GM18873 (cell line): ENCODE results near the gene TOM1L2.
"Not testable (repeated sequence)": the region's sequence is repeated elsewhere in the genome, so short reads cannot be mapped to it uniquely, and the experiment has no call there.

Experiments used
- ATAC-seq: cut with Tn5 transposase; IDR thresholded peaks from one replicate; pipeline ENCODE4 v1.9.1; 2021; ENCODE audit warnings: mild to moderate bottlenecking, moderate library complexity, moderate number of reproducible peaks; ENCODE audit not compliant: unreplicated experiment, low FRiP score

Gene TOM1L2

GRCh38 chr17:17975436-17975835, 3.2 kb upstream of the TOM1L2 start:
- ATAC-seq: no peak

DNA sequence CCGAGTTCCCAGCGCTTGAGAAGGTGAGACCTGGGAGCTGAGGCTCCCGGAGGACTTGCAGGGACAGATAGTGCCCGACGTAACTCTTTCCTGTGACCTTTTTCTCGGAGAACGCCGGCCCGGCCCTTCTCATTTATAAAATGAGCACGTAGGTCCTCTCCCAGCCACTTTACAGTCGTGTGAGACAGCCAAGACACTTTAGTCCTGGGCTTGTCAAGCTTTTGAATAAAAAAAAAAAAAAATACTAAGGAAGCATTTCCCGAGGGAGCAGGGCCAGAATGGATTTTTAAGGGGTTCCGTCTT, 703 bp upstream of the TOM1L2 start:
- ATAC-seq: no peak

GRCh38 chr17:17971431-17972125, 622 bp downstream of the TOM1L2 start:
- ATAC-seq: no peak

GRCh38 chr17:17970699-17971430, 1.3 kb downstream of the TOM1L2 start:
- no peak for ATAC-seq

DNA sequence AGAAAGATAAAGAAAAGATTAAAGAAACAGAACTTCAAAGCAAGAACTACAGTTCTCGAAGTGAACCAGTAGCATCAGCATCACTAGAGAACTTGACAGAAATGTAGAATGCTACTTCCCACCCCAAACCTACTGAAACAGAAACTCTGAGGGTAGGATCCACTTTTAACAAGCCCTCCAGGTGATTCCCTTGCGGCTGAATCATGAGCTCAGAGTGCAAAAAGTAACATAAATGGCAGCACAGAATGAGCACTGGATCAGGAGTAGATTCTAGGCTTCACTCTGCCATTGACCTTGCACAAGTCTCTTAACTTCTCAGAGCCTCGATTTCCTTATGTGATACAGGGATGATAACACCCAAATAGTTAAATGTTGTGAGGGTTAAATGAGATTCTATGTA, 5.8 kb downstream of the TOM1L2 start:
- no peak for ATAC-seq

DNA sequence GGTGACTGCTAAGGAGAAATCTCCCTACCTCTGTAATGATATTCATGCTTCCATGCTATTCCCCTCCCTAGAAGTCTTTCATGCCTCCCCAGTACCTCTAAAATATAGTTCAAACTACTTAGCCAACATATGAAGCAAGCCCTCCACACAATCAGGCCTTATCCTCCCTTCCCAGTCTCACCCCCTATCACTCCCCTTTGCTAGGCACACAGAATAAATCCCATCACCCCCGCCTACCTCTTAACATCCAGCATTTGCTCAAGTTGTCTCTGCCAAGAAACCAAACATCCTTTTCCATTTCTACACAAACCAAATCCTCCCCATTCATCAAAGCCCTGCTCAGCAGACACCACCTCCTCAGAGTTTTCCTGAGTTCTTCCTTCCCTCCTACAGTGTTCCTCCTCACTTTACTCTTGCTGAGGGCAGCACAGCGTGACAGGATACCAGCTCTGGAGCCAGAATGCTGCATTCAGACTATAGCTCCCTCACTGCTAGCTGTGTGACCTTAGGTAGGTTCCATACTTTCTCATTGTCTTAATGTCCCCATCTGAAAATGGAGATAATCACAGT, 7.0 kb downstream of the TOM1L2 start:
- no peak for ATAC-seq

DNA sequence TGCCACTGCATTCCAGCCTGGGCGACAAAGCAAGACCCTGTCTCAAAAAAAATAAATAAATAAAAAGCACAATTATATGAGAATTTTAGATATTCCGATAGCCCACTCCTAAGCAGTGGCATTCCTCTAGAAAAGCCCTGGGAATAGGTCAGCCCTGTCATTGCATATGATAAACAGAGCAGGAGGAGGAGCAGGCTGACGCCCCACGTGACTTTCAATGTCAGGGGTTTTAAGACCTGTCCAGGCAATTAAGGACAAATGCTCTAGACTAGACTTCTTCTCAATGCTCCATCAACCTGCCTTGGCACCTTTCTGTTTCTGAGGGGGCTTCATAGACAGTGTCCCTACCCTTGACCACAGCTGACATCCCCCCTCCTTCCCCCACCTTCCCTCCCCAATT, 7.5 kb downstream of the TOM1L2 start:
- ATAC-seq: no peak

- no peak for ATAC-seq
Measured at GRCh38 chr17:17963694-17964436, 8.3 kb downstream of the TOM1L2 start.

GRCh38 chr17:17963066-17963465, 9.1 kb downstream of the TOM1L2 start:
- ATAC-seq: no peak

- no peak for ATAC-seq
Measured at GRCh38 chr17:17960500-17961030, 11.6 kb downstream of the TOM1L2 start.

DNA sequence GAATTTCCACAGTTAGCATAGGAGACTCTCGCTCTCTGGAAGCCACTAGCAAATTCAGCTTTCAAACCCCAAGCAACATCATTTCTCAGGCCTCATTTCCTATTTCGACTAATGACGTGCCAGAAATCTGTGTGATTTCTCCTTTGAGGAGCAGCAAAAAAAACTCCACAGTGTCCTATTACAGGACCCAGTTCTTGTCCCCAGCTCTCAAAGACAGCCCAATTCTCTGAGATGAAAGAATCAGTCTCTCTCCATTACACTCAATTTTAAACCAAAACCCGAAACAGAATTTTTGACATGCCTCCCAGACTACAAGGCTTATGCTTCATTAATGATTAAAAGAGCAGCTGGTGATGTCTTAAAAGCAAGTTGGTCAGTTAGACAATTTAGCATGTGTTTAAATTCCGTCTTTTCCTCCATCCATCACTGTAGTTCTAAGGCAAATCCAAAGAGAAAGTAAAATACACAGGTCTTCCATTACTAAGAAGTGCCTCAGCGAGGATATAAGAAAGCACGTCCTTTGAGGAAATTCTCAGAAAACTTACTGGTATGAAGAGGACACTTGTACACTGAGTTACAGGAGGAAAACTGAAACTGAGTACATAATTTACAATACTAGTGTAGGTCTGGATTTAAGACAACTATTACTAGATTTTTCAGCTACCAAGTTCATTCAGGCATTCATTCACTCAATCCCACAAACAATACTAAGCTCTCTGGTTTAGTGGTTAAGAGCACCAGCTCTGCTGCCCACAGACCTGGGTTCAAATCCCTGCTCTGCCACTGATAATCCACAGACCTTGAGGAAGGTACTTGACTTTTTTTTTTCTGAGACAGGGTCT, 12.5 kb downstream of the TOM1L2 start:
- ATAC-seq: peak; percentile 46

DNA sequence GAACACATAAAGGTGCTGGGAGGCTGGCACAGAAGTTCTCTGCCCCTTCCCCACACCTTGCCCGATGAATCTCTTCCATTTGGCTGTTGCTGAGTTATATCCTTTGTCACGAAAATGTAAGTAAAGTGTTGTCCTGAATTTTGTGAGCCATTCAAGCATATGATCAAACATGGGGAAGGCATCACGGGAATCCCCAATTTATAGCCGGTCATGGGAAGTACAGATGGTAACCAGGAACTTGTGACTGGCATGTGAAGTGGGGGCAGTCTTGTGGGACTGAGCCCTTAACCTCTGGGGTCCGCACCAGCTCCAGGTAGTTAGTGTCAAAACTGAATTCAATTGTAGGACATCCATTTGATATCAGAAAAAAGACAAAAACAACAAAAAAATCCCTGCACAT, 13.2 kb downstream of the TOM1L2 start:
- peak; percentile 2 for ATAC-seq

GRCh38 chr17:17957584-17957916, 14.7 kb downstream of the TOM1L2 start:
- ATAC-seq: no peak

DNA sequence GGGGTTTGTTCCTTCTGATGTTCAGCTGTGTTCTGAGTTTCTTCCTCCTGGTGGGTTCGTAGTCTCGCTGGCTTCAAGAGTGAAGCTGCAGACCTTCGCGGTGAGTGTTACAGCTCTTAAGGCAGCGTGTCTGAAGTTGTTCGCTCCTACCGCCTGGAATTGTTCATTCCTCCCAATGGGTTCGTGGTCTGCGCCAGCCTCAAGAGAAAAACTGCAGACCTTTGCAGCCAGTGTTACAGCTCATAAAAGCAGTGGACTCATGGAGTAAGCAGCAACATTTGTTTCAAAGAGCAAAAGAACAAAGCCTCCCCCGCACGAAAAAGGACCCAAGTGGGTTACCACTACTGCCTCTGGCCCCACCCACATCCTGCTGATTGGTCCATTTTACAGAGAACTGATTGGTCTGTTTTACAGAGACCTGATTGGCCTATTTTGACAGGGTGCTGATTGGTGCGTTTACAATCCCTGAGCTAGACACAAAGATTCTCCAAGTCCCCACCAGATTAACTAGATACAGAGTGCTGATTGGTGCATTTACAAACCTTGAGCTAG, 16.3 kb downstream of the TOM1L2 start:
- ATAC-seq: not testable (repeated sequence)

DNA sequence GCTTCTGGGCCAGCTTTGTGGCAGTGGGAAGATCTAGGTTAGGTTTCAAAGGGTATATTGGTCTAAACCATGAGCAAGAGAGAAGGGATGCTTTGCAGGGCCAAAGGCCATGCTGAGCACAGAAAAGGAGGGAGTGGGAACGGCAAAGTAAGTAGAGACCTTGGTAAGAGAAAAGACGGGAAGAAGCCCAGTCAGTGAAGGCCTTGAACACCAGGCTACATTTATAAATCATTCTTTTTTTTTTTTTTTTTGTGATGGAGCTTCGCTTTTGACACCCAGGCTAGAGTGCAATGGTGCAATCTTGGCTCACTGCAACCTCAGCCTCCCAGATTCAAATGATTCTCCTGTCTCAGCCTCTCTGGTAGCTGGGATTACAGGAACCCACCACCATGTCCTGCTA, 18.1 kb downstream of the TOM1L2 start:
- ATAC-seq: no peak

DNA sequence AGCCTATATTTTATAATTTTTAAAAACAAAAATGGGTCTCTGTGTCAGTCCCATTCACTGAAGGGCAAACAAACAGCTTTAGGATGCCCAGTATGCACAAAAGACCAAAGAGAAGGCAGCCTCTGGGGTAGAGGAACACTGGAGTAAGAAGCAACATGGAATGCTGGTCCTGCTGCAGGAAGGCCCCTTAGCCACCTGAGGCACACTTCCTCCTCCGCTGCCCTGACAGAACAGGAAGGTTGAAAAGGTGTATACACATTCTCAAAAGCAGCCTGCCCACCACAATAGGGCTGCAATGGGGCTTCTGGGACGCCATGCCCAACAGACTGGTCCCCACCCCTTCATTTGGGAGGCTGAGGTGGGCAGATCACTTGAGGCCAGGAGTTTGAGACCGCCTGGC, 19.5 kb downstream of the TOM1L2 start:
- ATAC-seq: no peak

- ATAC-seq: no peak
Measured at GRCh38 chr17:17951524-17951923, 20.7 kb downstream of the TOM1L2 start.

DNA sequence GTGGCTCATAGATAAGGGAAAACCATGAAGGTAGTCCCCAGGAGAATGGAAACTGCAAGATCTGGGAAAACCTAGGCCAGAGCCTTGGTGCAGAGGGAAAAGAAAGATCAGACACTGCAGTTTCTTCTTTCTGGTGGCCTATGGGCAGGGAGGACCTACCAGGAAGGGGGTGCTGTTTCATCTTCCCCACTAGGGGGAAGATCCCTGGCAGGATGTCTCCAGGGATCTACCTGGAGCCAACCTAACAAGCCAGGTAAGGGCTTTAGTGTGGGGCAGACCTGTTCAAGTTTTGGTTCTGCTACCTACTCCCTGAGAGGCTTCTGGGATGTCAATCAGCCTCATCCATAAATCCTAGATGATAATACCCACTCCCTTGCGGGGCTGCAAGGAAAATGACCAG, 21.4 kb downstream of the TOM1L2 start:
- no peak for ATAC-seq

DNA sequence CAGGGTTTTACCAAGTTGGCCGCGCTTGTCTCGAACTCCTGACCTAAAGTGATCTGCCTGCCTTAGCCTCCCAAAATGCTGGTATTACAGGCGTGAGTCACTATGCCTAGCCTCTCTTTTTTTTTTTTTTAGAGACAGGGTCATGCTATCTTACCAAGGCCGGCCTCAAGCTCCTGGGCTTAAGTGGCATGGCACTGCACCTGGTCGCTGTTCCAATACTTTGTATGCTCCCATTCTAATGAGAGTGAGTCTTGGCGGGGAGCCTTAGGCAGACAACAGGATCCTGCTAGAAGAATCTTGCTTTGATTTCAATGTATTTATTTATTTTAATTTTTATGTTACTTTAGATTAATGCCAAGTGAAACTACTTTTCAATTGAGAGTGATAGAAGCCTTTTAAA, 21.9 kb downstream of the TOM1L2 start:
- ATAC-seq: no peak

DNA sequence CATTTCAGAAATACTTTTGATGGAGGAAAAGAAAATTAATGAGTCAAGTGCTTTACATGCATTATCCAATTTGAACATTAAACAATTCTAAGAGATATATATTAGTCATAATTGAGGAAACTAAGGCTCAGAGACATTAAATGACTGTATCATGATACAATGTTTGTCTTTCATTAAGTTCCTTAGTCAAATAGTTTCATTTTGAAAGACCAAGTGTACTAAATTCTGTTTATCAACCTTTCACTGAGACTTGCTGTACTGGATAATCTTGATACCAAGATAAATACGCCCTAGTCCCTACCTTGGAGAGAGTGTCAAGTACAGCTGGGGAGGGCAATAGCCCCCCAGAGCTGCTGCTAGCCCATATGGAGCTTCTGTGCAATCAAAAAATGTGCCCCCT, 24.2 kb downstream of the TOM1L2 start:
- ATAC-seq: no peak
